MM.1S (cell line): Measurements from ENCODE around the gene CDK5RAP1.

Experiments used
- EZH2 ChIP-seq: fragments of 300-600 bp; sonication (generic); optimal IDR thresholded peaks from 2 replicates; pipeline ENCODE3; 2017; ENCODE audit warnings: low read depth, mild to moderate bottlenecking, antibody characterized with exemption, low read length, mixed read lengths
- EZH2phosphoT487 ChIP-seq: fragments of 300-600 bp; sonication (generic); IDR thresholded peaks from 2 replicates; pipeline ENCODE4 v1.6.1; 2018; ENCODE audit warnings: antibody characterized with exemption, low read length
- TF ChIP-seq, protein P1 (sequence below): fragments of 300-600 bp; sonication (generic); IDR thresholded peaks from 2 replicates; pipeline ENCODE4 v1.5.1; 2016; ENCODE audit warnings: antibody characterized with exemption, low read length, mixed read lengths

GRCh38 chr20:33310327-33310899 lies 90.9 kb downstream of the CDK5RAP1 start:
- TF ChIP-seq, protein P1, sequence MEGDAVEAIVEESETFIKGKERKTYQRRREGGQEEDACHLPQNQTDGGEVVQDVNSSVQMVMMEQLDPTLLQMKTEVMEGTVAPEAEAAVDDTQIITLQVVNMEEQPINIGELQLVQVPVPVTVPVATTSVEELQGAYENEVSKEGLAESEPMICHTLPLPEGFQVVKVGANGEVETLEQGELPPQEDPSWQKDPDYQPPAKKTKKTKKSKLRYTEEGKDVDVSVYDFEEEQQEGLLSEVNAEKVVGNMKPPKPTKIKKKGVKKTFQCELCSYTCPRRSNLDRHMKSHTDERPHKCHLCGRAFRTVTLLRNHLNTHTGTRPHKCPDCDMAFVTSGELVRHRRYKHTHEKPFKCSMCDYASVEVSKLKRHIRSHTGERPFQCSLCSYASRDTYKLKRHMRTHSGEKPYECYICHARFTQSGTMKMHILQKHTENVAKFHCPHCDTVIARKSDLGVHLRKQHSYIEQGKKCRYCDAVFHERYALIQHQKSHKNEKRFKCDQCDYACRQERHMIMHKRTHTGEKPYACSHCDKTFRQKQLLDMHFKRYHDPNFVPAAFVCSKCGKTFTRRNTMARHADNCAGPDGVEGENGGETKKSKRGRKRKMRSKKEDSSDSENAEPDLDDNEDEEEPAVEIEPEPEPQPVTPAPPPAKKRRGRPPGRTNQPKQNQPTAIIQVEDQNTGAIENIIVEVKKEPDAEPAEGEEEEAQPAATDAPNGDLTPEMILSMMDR = no peak
- no peak for TF ChIP-seq EZH2phosphoT487
- TF ChIP-seq EZH2 = no peak
